Activated CD8-positive, alpha-beta memory T cell treated with anti-CD3 and anti-CD28 coated beads, Interleukin-2, amount 10 ng/mL, durations not matched to agents 7 days and 5 days (primary cell): ENCODE results near the gene WDR73. TPM values are rescaled to one million over a fixed set of nuclear protein-coding genes. Genes with fewer than 3 reads are reported as not detected.
A peak's percentile ranks its signal among the peaks of the same experiment; 100 is the strongest.

Experiments used
- ATAC-seq: fragments of 150-1000 bp; cut with Tn5 transposase; one replicate; pipeline ENCODE4 v1.10.0; 2021; ENCODE audit warnings: moderate library complexity
- CTCF ChIA-PET: fragments of 350-600 bp; sonication (Branson Sonifier 250); formaldehyde crosslinking; loops from one replicate; lab custom pipeline; 2021; ENCODE audit warnings: antibody characterized with exemption; lab: Charles Lee
- DNase-seq: peaks from one replicate; pipeline ENCODE4 v3.0.0-alpha.2; 2020
- H3K27ac Mint-ChIP-seq: one replicate; pipeline ENCODE4 v1.8.0; 2021; ENCODE audit warnings: mild to moderate bottlenecking, mixed read lengths
- H3K27me3 Mint-ChIP-seq: one replicate; pipeline ENCODE4 v1.8.0; 2021; ENCODE audit warnings: mixed read lengths
- H3K36me3 Mint-ChIP-seq: one replicate; pipeline ENCODE4 v1.8.0; 2021; ENCODE audit warnings: mild to moderate bottlenecking, mixed read lengths
- H3K4me1 Mint-ChIP-seq: one replicate; pipeline ENCODE4 v1.8.0; 2021; ENCODE audit warnings: mixed read lengths
- H3K4me3 Mint-ChIP-seq: one replicate; pipeline ENCODE4 v1.8.0; 2021; ENCODE audit warnings: mild to moderate bottlenecking, moderate library complexity, mixed read lengths
- H3K9me3 Mint-ChIP-seq: one replicate; pipeline ENCODE4 v1.8.0; 2022; ENCODE audit warnings: low read depth, mixed read lengths
- total RNA-seq, 2 experiments: library from RNA; stranded (reverse); gene quantifications; one replicate each; pipeline ENCODE4 v1.2.3, GENCODE V29; 2021

WDR73 gene
- total RNA-seq, 2 experiments from 2014 or later, result 18.4 to 19.9 TPM

DNA sequence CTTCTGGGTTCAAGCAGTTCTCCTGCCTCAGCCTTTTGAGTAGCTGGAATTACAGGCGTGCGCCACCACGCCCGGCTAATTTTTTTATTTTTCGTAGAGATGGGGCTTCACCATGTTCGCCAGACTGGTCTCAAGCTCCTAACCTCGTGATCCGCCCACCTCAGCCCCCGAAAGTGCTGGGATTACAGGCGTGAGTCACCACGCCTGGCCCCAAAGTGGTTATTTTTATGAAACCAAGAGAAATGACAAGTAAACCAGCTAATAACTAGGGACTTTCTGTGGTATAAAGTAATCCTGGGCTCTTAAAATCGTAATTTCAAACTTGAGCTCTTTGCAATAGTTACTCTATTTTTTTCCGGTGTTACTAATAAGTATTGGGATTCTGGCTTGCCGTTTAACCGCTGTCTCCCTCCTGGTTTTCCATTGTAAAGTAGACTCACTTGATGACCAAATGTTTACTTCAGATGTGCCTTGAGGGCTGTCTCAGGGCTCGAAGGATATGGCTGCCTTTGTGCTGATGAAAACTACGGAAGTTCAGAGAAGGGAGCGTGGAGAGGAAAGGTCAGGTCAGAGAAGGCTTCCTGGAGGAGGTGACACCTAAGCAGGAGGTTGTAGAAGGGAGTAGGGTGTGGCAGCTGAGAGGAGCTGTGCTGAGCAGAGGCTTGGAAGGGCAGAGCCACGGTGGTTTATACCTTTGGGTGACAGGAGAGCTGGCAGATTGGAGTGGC lies 49.1 kb downstream of the WDR73 start:
- DNase-seq, result peak; percentile 76
- Mint-ChIP-seq H3K36me3 (peaks cover 24% of the 10 kb centered on the region), H3K4me3 (peak overlapping the region; percentile 70), H3K27ac (peak overlapping the region; percentile 97), H3K9me3 (no peaks in the 10 kb centered on the region), H3K27me3 (no peaks in the 10 kb centered on the region), H3K4me1 (peaks cover 60% of the 10 kb centered on the region)
- CTCF ChIA-PET, result interaction anchor here (0.7 to 1.7 kb wide), 9 partner anchors 11 to 323 kb away, joined by 3 to 8 read pairs (median 3); no protein-coding TSS in a partner anchor
- no peak for ATAC-seq

DNA sequence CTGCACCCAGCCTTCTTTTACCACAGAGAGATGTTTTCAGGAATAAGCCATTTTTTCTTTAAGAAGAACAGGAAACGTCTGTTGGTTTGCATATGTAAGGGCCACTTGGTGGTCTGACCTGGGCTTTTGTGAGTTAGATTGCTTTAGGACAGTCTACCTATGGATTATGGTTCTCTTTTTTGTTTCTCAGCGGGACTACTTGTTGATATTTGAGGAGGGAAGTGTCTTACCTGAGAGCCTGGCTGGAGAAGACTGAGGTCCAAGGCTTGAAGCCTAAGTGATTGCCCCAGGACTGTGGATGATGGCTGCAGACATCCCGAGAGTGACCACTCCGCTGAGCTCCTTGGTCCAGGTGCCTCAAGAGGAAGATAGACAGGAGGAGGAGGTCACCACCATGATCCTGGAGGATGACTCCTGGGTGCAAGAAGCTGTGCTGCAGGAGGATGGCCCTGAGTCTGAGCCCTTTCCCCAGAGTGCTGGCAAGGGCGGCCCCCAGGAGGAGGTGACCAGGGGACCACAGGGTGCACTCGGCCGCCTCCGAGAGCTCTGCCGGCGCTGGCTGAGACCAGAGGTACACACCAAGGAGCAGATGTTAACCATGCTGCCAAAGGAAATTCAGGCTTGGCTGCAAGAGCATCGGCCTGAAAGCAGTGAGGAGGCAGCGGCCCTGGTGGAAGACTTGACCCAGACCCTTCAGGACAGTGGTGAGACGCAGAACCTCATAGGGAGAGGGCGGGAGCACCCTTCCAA lies 50.3 kb downstream of the WDR73 start:
- DNase-seq, result no peak
- Mint-ChIP-seq H3K27me3 (no peaks in the 10 kb centered on the region), H3K4me1 (peaks cover 67% of the 10 kb centered on the region), H3K9me3 (no peaks in the 10 kb centered on the region), H3K27ac (peak overlapping the region; percentile 32), H3K4me3 (peak overlapping the region; percentile 16), H3K36me3 (peaks cover 23% of the 10 kb centered on the region)
- ATAC-seq, result no peak
- CTCF ChIA-PET, result interaction anchor here (1.5 kb wide), 1 partner anchor 27 kb away, joined by 4 read pairs; no protein-coding TSS in a partner anchor

DNA sequence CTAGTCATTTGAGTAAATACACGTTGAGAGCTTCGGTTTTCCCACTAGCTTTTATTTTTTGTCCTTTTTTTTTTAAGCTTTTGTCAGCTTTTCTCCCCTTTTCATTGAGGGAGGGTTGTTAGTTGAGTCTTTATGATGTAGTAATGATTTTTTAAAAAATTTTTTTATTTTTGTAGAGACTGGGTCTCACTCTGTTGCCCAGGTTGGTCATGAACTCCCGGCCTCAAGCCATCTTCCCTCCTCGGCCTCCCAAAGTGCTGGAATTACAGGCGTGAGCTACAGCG lies 52.6 kb downstream of the WDR73 start:
- Mint-ChIP-seq H3K27me3 (no peaks in the 10 kb centered on the region), H3K4me1 (peaks cover 79% of the 10 kb centered on the region), H3K4me3 (peak overlapping the region; percentile 92), H3K36me3 (peaks cover 12% of the 10 kb centered on the region), H3K9me3 (no peaks in the 10 kb centered on the region), H3K27ac (peak overlapping the region; percentile 59)
- ATAC-seq (no peak), DNase-seq (no peak)
- CTCF ChIA-PET, result interaction anchor here (0.7 to 2.1 kb wide), 9 partner anchors 13 to 327 kb away, joined by 3 to 16 read pairs (median 5); no protein-coding TSS in a partner anchor

DNA sequence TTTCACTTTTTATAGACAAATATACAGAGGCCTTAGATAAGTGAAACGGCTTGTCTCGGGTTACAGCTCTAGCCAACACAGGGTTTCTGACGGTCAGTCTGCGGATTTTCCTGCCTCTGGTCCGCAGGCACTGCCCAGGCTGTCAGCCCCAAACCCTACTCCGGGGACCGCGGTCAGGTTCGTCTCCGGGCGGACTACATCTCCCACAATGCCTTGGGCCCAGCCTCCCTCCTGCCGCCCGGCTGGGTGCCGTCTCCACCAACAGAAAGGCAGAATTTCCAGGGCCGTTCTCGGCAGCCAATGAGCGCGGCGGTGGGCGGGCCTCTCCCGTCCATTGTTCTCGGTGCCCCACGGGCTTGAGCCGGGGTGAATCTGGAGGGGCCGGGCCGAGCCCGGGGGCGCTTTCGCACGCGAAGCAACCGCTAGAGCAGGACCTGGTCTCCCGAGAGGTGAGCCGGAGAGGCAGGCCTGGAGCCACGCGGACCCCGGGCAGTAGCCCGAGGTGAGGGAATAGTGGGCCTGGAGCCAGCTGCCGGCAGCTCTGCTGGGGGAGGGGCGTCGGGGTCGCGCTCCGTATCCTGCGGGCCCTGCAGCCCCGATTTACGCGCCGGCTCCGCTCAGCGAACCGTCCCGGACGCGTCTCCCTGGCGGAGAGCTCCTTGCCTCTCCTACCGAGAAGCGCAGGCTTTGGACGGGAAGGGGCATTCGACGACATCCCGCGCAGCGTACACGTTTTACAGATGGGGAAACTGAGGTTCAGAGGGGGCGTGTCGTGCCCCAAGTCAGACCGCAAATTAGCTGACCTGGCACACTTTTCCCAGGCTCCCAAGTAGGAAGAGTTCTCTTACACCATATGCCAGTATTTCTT lies 53.2 kb downstream of the WDR73 start, which contains the start of gene ZSCAN2:
Gene ZSCAN2, plus strand, starts transcription at position 323 of the 868 bp plus-strand sequence. CDS start 2,919 bp downstream, outside the sequence.
- peak within 1 kb of the TSS; percentile 72 for H3K27ac Mint-ChIP-seq
- peaks cover 75% of the 10 kb centered on the region for H3K4me1 Mint-ChIP-seq
- peaks cover 12% of the 10 kb centered on the region for H3K36me3 Mint-ChIP-seq
- ATAC-seq (peak; percentile 96), DNase-seq (peak; percentile 98)
- CTCF ChIA-PET, result interaction anchor here (0.7 to 3.4 kb wide), 13 partner anchors 12 to 327 kb away, joined by 3 to 38 read pairs (median 5); partner anchors contain the start of gene WDR73
- no peaks in the 10 kb centered on the region for H3K27me3 Mint-ChIP-seq
- no peaks in the 10 kb centered on the region for H3K9me3 Mint-ChIP-seq
- H3K4me3 Mint-ChIP-seq, result peak within 1 kb of the TSS; percentile 92

DNA sequence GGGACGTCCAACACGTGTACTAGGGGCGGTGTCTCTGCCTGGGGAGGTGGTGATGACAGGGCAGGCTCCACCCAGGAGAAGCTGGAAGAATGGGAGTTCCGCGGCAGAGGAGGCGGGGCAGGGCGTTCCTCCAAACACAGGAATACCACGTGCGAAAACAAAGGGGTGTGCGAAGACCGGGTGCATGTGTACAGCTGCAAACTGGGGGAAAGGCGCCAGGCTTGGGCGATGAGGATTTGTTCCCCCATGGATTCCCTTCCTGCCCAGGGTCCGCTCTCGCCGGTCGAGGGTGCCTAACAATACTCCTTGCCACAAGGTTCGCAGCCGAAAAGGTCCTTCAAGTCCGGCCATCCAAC lies 53.8 kb downstream of the WDR73 start:
- DNase-seq (peak; percentile 75), ATAC-seq (peak; percentile 42)
- H3K27me3 Mint-ChIP-seq, result no peaks in the 10 kb centered on the region
- peaks cover 69% of the 10 kb centered on the region for H3K4me1 Mint-ChIP-seq
- H3K36me3 Mint-ChIP-seq, result peaks cover 6% of the 10 kb centered on the region
- H3K27ac Mint-ChIP-seq, result peak overlapping the region; percentile 72
- H3K9me3 Mint-ChIP-seq, result no peaks in the 10 kb centered on the region
- CTCF ChIA-PET, result interaction anchor here (0.7 to 3.4 kb wide), 10 partner anchors 11 to 328 kb away, joined by 3 to 38 read pairs (median 12); partner anchors contain the start of genes SEC11A and WDR73
- H3K4me3 Mint-ChIP-seq, result peak overlapping the region; percentile 92

DNA sequence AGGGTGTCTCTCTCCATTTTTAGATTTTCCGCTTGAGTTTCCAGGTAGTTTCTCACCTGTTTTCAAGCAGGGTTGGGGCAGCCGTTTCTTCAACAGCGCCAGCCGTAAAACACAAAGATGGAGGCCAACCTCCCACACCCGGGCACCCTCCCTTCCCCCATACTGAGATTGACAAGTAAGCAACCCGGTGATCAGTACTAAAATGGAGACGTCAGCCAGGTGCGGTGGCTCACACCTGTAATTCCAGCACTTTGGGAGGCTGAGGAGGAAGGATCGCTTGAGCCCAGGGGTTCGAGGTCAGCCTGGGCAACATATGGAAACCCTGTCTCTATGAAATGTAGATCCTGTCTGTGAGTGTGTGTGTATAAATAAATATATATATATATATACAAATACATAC lies 54.2 kb downstream of the WDR73 start:
- Mint-ChIP-seq H3K4me1 (peaks cover 65% of the 10 kb centered on the region), H3K4me3 (peak overlapping the region; percentile 92), H3K27me3 (no peaks in the 10 kb centered on the region), H3K36me3 (peaks cover 3% of the 10 kb centered on the region), H3K9me3 (no peaks in the 10 kb centered on the region), H3K27ac (no peak overlapping the region)
- ATAC-seq (no peak), DNase-seq (no peak)
- CTCF ChIA-PET, result interaction anchor here (1.5 to 3.4 kb wide), 12 partner anchors 12 to 329 kb away, joined by 4 to 48 read pairs (median 15); partner anchors contain the start of genes NMB, SEC11A and WDR73

DNA sequence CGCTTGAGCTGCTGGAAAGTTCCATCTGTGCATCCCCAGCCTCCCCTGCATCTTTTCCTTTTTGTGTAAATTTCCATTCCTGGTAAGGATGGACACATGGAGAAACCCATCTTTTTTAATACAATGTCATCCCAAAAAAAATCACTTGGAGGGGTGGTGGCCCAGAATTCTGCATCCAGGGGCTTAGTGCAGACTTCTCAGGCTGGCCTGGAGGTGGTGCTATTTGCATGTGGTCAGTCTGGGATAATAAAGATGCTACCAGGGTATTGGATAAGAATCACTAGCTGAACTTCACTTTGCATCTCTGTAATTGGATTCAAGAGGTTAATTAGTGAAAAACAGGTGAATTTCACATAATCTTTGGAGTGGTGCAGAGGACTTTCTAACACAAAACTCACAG lies 55.1 kb downstream of the WDR73 start:
- Mint-ChIP-seq H3K4me1 (peaks cover 62% of the 10 kb centered on the region), H3K27ac (peak overlapping the region; percentile 80), H3K4me3 (peak overlapping the region; percentile 37), H3K9me3 (no peaks in the 10 kb centered on the region), H3K36me3 (no peaks in the 10 kb centered on the region), H3K27me3 (no peaks in the 10 kb centered on the region)
- ATAC-seq (no peak), DNase-seq (peak; percentile 65)
- CTCF ChIA-PET, result interaction anchor here (0.9 to 3.4 kb wide), 26 partner anchors 10 to 390 kb away, joined by 3 to 48 read pairs (median 5); partner anchors contain the start of genes NMB, SEC11A and WDR73

DNA sequence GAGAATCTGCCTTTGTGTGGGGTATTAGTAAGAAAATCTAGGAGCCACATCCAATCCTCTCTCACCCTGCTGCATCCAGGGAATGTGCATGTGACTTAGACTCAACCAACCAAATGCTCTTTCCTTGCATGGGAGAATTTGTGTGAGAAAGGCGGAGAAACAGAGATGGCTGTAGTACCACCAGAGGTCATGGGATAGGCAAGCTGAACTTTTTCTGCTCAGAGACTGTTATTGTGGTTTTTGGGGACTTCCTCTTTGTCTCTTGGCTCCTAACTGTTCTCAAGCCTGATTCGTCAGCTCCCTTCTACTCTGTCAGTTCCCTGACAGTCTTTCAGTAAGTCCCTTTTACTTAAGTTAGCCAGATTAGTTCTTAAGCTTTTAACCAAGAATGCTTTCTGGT lies 55.8 kb downstream of the WDR73 start:
- Mint-ChIP-seq H3K9me3 (no peaks in the 10 kb centered on the region), H3K4me3 (peak overlapping the region; percentile 37), H3K4me1 (peaks cover 57% of the 10 kb centered on the region), H3K36me3 (no peaks in the 10 kb centered on the region), H3K27me3 (no peaks in the 10 kb centered on the region), H3K27ac (peak overlapping the region; percentile 80)
- CTCF ChIA-PET, result interaction anchor here (0.6 to 3.4 kb wide), 26 partner anchors 10 to 383 kb away, joined by 3 to 48 read pairs (median 5); partner anchors contain the start of genes NMB, SEC11A and WDR73
- ATAC-seq, result peak; percentile 35
- DNase-seq, result peak; percentile 63

DNA sequence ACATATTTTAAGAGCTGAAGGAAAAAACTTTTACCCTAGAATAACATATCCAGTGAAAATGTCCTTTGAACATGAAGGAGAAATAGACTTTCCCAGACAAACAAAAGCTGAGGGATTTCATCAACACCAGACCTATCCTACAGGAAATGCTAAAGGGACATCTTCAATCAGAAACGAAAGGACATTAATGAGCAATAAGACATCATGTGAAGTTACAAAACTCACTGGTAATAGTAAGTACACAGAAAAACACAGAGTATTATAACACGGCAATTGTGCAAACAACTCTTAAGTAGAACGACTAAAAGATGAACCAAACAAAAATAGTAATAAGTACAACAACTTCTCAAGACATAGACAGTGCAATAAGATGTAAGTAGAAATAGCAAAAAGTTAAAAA lies 56.8 kb downstream of the WDR73 start:
- ATAC-seq, result no peak

DNA sequence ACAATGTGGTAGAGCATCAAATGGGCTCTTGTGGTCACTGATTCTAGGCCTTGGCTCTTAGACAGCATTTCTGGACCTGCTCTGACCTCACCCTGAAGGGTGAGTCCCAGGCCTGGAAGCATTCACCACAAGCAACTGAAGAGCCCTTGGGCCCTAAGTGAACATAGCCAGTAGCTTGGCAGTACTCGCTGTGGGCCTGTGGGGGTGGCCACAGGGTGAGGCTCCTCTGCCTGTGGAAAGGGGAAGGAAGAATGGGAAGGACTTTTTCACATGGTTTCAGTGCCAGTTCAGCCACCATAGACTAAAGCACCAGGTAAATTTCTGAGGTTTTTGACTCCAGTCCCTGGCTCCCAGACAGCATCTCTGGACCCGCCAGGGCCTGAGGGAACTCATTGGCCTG lies 58.4 kb downstream of the WDR73 start:
- Mint-ChIP-seq H3K4me1 (peaks cover 41% of the 10 kb centered on the region), H3K27ac (no peak overlapping the region), H3K4me3 (no peak overlapping the region), H3K36me3 (no peaks in the 10 kb centered on the region), H3K27me3 (peaks cover 2% of the 10 kb centered on the region), H3K9me3 (no peaks in the 10 kb centered on the region)
- CTCF ChIA-PET, result interaction anchor here (0.9 to 1.7 kb wide), 2 partner anchors 35 to 58 kb away, joined by 3 to 4 read pairs; partner anchors contain the start of gene WDR73
- DNase-seq (no peak), ATAC-seq (no peak)

More for the DNA sequence above, 56.8 kb downstream of the WDR73 start:
- Mint-ChIP-seq H3K9me3 (no peaks in the 10 kb centered on the region), H3K4me1 (peaks cover 51% of the 10 kb centered on the region), H3K27me3 (peaks cover 2% of the 10 kb centered on the region), H3K4me3 (no peak overlapping the region), H3K27ac (peak overlapping the region; percentile 52), H3K36me3 (no peaks in the 10 kb centered on the region)
- no peak for DNase-seq
- CTCF ChIA-PET, result interaction anchor here (0.9 to 3.4 kb wide), 6 partner anchors 9 to 61 kb away, joined by 3 to 48 read pairs (median 12); partner anchors contain the start of gene WDR73

DNA sequence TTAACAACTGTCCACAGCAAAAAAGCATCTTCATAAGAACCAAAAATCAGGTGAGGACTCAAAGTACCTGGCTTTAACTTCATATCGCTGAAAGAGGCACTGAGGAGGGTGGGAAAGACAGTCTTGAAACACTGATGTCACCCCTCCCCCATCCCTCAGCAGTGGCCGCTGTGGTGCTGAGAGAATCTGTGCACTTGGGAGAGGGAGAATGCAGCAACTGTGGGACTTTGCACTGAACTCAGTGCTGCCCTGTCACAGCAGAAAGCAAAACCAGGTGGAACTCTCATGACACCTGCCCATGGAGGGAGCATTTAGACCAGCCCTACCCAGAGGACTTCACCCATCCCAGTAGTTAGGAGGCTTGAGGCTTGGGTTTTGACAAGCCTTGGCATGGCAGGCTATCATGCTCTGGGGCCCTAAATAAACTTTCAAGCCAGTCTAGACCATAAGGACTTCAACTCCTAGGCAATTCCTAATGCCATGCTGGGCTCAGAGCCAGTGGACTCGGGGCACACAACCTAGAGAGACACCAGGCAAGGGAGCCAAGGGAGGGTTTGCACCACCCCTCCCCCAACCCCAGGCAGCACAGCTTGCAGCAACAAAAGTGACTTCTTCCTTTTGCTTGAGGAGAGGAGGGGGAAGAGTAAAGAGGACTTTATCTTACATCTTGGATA lies 59.3 kb downstream of the WDR73 start:
- DNase-seq (no peak), ATAC-seq (no peak)
- Mint-ChIP-seq H3K4me1 (peaks cover 34% of the 10 kb centered on the region), H3K36me3 (no peaks in the 10 kb centered on the region), H3K4me3 (no peak overlapping the region), H3K27ac (no peak overlapping the region), H3K9me3 (no peaks in the 10 kb centered on the region), H3K27me3 (peaks cover 2% of the 10 kb centered on the region)
- CTCF ChIA-PET, result interaction anchor here (1.2 kb wide), 1 partner anchor 59 kb away, joined by 3 read pairs; the partner anchor contains the start of gene WDR73

DNA sequence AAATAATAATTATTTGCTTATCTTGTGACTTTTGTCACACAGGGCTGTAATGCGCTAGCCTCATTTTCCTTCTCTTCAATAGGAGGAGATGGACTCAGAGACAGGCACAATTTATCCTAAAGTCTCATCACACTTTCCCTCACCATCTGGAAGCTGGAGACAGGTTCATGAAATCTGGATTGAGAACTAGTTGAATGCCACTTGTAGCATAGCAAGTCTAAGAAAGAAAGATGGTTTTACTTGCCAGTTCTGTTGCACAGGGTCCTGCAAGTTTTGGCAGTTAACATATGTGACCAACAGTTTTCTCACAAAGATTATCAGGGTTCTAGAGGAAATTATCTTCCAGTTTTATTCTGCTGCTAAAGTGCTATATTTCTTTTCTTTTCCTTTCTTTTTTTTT lies 62.3 kb downstream of the WDR73 start:
- H3K4me3 Mint-ChIP-seq, result no peak overlapping the region
- H3K4me1 Mint-ChIP-seq, result peaks cover 8% of the 10 kb centered on the region
- no peak overlapping the region for H3K27ac Mint-ChIP-seq
- H3K36me3 Mint-ChIP-seq, result no peaks in the 10 kb centered on the region
- H3K27me3 Mint-ChIP-seq, result peaks cover 5% of the 10 kb centered on the region
- no peak for DNase-seq
- H3K9me3 Mint-ChIP-seq, result no peaks in the 10 kb centered on the region
- no peak for ATAC-seq
- CTCF ChIA-PET, result no interaction called here
